ENCODE measurements around the gene ARL3. TPM values are rescaled to one million over a fixed set of nuclear protein-coding genes. Genes with fewer than 3 reads are reported as not detected.

Gene ARL3
- total RNA-seq, 1 experiment from 2014 or later: 13.3 TPM

DNA sequence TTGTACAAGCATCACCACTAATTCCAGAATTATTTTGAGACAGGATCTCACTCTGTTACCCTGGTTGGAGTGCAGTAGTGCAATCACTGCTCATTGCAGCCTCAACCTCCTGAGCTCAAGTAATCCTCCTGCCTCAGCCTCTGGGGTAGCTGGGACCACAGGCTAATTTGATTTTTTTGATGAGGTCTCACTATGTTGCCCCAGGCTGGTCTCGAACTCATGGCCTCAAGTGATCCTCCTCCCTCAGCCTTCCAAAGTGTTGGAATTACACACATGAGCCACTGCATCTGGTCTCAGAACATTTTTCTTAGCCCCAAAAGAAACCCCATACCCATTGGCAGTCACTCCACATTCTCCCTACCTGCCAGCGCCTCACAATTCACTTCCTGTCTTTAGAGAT, 26.0 kb upstream of the ARL3 start:
- peaks cover 10% of the 10 kb centered on the region for H3K36me3 Mint-ChIP-seq
- no peak for ATAC-seq
- DNase-seq (ENCODE audit: low spot score): no peak
- CTCF ChIA-PET: interaction anchor here (1.4 kb wide), 1 partner anchor 14 kb away, joined by 4 read pairs; no protein-coding TSS in a partner anchor
- POLR2A ChIA-PET: interaction anchor here (0.9 kb wide), 1 partner anchor 114 kb away, joined by 3 read pairs; no protein-coding TSS in a partner anchor
- H3K4me1 Mint-ChIP-seq: peaks cover 46% of the 10 kb centered on the region
- no peaks in the 10 kb centered on the region for H3K9me3 Mint-ChIP-seq
- H3K4me3 Mint-ChIP-seq: no peak overlapping the region
- TF ChIP-seq NFATC4 (CRISPR knock-in tag; IDR thresholded peaks at IDR 0.05) (no peak), RELA (CRISPR knock-in tag; IDR thresholded peaks at IDR 0.05; ENCODE audit: borderline replicate concordance) (no peak), NR2C2 (CRISPR knock-in tag; IDR thresholded peaks at IDR 0.05) (no peak), ETV6 (CRISPR knock-in tag; IDR thresholded peaks at IDR 0.05) (no peak), HMGA2 (CRISPR knock-in tag; IDR thresholded peaks at IDR 0.05) (no peak), ERG (CRISPR knock-in tag; IDR thresholded peaks at IDR 0.05) (0 out of 2 replicates have a peak, but pooled peaks have one; percentile 55), EMX1 (CRISPR knock-in tag; IDR thresholded peaks at IDR 0.05) (0 out of 2 replicates have a peak, but pooled peaks have one; percentile 37), SOX15 (CRISPR knock-in tag; IDR thresholded peaks at IDR 0.05) (no peak), ZNF121 (CRISPR knock-in tag; IDR thresholded peaks at IDR 0.05) (peak; percentile 57; the same call in 1 of the 2 replicates), NR3C1 (CRISPR knock-in tag; conservative IDR thresholded peaks at IDR 0.05; ENCODE audit: low read depth) (no peak), ELF4 (CRISPR knock-in tag; IDR thresholded peaks at IDR 0.05; ENCODE audit: low read depth) (no peak), TCF7 (CRISPR knock-in tag; IDR thresholded peaks at IDR 0.05; ENCODE audit: low read depth) (no peak), STAT6 (CRISPR knock-in tag; conservative IDR thresholded peaks at IDR 0.05; ENCODE audit: low read depth) (no peak), CREM (CRISPR knock-in tag; IDR thresholded peaks at IDR 0.05) (no peak), ESRRA (CRISPR knock-in tag; IDR thresholded peaks at IDR 0.05; ENCODE audit: borderline replicate concordance) (no peak), ATF3 (CRISPR knock-in tag; conservative IDR thresholded peaks at IDR 0.05) (no peak), JAZF1 (CRISPR knock-in tag; IDR thresholded peaks at IDR 0.05) (no peak), ATF1 (CRISPR knock-in tag; IDR thresholded peaks at IDR 0.05) (no peak)
- TF ChIP-seq, protein P1, sequence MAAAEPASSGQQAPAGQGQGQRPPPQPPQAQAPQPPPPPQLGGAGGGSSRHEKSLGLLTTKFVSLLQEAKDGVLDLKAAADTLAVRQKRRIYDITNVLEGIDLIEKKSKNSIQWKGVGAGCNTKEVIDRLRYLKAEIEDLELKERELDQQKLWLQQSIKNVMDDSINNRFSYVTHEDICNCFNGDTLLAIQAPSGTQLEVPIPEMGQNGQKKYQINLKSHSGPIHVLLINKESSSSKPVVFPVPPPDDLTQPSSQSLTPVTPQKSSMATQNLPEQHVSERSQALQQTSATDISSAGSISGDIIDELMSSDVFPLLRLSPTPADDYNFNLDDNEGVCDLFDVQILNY (CRISPR knock-in tag; IDR thresholded peaks at IDR 0.05): no peak
- TF ChIP-seq, protein P2, sequence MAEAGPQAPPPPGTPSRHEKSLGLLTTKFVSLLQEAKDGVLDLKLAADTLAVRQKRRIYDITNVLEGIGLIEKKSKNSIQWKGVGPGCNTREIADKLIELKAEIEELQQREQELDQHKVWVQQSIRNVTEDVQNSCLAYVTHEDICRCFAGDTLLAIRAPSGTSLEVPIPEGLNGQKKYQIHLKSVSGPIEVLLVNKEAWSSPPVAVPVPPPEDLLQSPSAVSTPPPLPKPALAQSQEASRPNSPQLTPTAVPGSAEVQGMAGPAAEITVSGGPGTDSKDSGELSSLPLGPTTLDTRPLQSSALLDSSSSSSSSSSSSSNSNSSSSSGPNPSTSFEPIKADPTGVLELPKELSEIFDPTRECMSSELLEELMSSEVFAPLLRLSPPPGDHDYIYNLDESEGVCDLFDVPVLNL (CRISPR knock-in tag; IDR thresholded peaks at IDR 0.05; ENCODE audit: borderline replicate concordance, low read depth): no peak
- H3K27ac Mint-ChIP-seq: no peak overlapping the region
- H3K27me3 Mint-ChIP-seq (ENCODE audit: low read depth): peaks cover 12% of the 10 kb centered on the region

DNA sequence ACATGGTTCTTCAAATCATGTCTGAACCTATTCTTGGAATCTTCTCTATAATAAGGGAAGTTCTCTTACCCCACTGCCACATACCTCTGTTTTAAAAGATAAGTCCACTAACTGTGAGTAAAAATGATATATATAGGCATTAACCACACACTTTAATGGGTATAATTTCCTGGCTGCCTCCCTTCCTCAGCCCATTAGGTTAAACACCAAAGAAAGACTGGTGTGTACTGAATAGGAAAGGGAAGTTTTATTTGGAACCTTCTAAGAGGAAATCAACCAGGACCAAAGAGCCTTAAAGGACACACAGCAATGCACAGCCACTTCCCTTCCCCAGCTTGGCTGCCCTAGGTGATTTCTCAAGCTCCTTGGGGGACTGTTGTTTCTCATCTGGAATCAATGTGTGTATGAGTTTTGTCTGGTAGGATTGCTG, 24.5 kb upstream of the ARL3 start:
- peak overlapping the region; percentile 86 for H3K27ac Mint-ChIP-seq
- ATAC-seq (no peak), DNase-seq (ENCODE audit: low spot score) (no peak)
- peaks cover 12% of the 10 kb centered on the region for H3K27me3 Mint-ChIP-seq (ENCODE audit: low read depth)
- POLR2A ChIA-PET: no interaction called here
- H3K9me3 Mint-ChIP-seq: no peaks in the 10 kb centered on the region
- CTCF ChIA-PET: no interaction called here
- H3K36me3 Mint-ChIP-seq: peaks cover 21% of the 10 kb centered on the region
- peaks cover 43% of the 10 kb centered on the region for H3K4me1 Mint-ChIP-seq
- H3K4me3 Mint-ChIP-seq: no peak overlapping the region
- TF ChIP-seq OVOL2 (CRISPR knock-in tag; IDR thresholded peaks at IDR 0.05; ENCODE audit: borderline replicate concordance): no peak
- TF ChIP-seq, protein P3, sequence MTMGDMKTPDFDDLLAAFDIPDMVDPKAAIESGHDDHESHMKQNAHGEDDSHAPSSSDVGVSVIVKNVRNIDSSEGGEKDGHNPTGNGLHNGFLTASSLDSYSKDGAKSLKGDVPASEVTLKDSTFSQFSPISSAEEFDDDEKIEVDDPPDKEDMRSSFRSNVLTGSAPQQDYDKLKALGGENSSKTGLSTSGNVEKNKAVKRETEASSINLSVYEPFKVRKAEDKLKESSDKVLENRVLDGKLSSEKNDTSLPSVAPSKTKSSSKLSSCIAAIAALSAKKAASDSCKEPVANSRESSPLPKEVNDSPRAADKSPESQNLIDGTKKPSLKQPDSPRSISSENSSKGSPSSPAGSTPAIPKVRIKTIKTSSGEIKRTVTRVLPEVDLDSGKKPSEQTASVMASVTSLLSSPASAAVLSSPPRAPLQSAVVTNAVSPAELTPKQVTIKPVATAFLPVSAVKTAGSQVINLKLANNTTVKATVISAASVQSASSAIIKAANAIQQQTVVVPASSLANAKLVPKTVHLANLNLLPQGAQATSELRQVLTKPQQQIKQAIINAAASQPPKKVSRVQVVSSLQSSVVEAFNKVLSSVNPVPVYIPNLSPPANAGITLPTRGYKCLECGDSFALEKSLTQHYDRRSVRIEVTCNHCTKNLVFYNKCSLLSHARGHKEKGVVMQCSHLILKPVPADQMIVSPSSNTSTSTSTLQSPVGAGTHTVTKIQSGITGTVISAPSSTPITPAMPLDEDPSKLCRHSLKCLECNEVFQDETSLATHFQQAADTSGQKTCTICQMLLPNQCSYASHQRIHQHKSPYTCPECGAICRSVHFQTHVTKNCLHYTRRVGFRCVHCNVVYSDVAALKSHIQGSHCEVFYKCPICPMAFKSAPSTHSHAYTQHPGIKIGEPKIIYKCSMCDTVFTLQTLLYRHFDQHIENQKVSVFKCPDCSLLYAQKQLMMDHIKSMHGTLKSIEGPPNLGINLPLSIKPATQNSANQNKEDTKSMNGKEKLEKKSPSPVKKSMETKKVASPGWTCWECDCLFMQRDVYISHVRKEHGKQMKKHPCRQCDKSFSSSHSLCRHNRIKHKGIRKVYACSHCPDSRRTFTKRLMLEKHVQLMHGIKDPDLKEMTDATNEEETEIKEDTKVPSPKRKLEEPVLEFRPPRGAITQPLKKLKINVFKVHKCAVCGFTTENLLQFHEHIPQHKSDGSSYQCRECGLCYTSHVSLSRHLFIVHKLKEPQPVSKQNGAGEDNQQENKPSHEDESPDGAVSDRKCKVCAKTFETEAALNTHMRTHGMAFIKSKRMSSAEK (CRISPR knock-in tag; IDR thresholded peaks at IDR 0.05; ENCODE audit: borderline replicate concordance): no peak
- no peak for TF ChIP-seq GRHL2 (CRISPR knock-in tag; IDR thresholded peaks at IDR 0.05; ENCODE audit: insufficient replicate concordance, severe bottlenecking)
- TF ChIP-seq, protein P4, sequence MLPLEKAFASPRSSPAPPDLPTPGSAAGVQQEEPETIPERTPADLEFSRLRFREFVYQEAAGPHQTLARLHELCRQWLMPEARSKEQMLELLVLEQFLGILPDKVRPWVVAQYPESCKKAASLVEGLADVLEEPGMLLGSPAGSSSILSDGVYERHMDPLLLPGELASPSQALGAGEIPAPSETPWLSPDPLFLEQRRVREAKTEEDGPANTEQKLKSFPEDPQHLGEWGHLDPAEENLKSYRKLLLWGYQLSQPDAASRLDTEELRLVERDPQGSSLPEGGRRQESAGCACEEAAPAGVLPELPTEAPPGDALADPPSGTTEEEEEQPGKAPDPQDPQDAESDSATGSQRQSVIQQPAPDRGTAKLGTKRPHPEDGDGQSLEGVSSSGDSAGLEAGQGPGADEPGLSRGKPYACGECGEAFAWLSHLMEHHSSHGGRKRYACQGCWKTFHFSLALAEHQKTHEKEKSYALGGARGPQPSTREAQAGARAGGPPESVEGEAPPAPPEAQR (CRISPR knock-in tag; IDR thresholded peaks at IDR 0.05): no peak
- no peak for TF ChIP-seq ZNF317 (CRISPR knock-in tag; IDR thresholded peaks at IDR 0.05; ENCODE audit: borderline replicate concordance, low read depth)

Measured in WTC11 (cell line).